Measurements from ENCODE around the gene DHX8. TPM values are rescaled to one million over a fixed set of nuclear protein-coding genes. Genes with fewer than 3 reads are reported as not detected.

The DHX8 gene
- total RNA-seq, 1 donor from 2014 or later: 58.6 TPM

DNA sequence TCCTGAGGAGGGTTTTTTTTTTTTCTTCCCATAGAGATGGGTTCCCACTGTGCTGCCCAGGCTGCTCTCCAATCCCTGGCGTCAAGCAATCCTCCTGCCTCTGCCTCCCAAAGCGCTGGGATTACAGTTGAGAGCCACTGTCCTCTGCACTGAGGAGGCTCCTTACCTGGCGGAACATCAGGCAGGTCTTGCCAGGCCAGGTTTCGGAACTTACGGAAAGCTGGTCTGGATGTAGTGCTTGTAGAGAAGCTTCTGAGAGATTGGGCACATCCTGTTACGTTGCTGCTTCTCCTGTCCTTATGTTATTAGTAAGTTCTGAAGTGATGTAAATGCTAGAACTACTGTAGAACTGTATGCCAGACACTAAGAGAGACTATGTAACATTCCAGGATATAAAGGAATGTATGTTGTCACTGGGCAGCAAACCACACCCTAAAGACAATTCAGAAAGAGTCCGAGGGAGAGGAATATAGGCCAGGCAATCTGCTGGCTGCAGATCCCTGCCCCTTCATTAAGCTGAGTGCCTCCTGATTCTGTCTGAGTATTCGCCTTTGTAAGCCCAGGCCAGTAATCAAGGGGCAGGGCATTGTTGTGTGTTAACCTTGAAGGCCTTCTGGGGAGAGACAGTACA, 41.3 kb downstream of the DHX8 start:
- DNase-seq (ENCODE audit: low spot score): no peak

DNA sequence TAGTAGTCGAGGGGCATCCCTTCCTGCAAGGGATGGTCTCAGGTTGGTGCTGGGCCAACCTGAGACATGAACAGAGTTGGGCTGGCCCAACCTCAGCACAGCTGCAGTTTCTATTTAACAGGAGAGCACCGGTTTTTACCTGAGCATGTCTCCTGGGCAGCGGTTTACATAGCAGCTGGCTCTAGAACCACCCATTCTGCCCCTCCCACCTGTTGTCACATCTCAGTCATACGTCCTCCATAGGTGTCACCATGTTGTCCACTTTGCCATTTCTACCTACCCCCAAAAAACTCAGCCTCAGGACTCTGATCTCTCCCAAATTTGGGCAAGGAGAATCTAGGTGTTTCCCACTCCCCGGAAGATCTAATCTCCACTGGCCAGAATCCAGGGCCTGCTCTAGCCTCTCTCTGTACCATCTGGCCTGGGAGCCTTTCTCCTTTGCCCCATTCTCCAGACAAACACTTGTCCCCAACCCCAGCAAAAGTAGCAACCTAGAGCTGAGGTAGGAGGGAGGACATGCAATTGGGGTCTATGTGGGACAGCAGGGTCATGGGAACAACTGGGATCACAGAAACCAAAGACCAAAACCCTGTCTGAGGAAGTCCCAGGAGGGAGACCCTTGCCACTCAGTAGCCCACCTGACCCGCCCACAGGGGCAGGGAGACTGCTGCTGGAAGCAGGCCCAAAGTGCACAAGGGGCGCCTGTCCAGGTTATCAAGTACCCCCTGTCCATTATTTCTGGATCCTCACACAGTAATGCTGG, 43.3 kb downstream of the DHX8 start:
- no peak for DNase-seq (ENCODE audit: low spot score)

DNA sequence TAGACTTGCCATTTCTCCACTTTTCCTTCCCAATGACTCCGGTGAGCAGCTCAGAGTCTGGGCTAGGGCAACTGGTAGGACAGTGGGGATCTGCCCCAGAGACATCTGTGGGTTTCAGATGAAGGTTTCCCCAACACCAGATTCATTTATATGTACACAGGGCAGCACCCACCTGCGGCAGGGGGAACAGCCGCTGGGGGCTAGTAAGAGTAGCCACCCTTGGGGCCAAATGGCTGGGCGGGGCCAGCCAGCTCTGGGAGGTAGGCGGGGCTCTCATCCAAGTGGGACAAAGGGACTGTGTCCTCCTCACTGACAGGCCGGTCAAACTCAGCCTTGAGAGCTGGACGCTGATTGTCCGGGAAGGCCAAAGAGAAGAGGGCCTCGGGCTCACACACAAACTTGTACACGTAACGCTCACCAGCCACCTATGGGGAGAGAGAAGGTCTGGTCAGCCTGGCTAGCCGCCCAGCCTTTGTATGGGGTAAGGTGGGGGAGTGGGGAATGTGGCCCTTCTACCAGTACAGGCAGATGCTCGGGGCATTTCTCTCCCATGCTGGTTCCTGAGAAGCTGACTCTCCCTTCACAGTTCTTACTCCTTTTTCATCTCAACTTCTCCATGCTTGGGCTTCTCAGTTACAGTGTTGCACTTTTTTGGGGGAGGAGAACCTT, 44.7 kb downstream of the DHX8 start:
- no peak for DNase-seq (ENCODE audit: low spot score)

DNA sequence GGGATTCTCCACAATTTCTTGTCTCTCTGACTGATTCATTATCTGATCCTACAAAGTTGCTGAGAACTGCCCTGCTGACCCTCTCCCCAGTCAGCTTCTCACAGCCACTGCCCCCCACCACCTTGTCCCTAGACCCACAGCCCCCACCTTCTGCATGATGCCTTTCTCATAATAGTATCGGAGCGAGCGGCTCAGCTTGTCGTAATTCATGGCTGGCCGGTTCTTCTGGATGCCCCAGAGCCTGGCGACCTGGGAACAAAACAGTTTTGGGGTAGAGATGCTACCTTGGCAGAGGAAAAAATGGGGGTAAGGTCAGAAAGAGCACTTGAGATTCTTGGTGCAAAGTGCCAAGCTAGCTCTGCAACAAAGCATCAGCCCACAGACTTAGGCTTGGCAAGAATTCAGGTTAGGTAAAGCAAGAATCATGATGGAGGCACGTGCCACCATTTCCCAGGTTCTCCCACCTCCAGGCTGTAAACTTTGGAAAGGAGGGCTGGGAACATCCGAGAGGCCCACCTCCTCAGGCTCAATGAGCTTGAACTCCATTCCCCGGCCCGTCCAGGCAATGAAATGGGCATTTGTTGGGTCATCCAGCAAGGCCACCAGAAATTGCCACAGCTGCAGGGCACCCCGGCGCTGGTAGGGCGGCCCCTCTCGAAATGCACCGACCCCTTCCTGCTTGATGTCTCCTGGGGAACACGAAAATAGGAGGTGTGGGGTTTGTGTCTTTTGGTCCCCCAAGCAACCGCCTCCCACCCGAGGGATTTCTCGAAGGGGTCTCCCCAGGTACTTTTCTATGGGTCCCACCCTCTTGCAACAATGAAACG, 45.4 kb downstream of the DHX8 start:
- no peak for DNase-seq (ENCODE audit: low spot score)

DNA sequence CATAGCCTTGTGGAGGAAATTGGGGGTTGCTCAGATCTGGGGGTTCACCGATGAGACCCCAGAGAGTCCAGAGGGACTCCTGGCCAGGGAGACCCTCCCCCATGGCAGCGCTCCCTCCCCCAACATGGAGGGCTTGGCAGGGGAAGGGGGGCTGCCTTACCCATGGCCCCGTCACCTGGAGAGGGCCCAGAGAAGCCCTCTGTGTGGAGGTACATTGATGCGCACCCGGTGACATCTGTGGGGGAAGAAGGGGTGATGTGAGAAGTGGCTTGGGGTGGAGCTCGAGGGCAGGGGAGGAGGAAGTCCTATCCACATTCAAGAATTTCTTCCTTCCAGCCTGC, 46.1 kb downstream of the DHX8 start:
- no peak for DNase-seq (ENCODE audit: low spot score)

DNA sequence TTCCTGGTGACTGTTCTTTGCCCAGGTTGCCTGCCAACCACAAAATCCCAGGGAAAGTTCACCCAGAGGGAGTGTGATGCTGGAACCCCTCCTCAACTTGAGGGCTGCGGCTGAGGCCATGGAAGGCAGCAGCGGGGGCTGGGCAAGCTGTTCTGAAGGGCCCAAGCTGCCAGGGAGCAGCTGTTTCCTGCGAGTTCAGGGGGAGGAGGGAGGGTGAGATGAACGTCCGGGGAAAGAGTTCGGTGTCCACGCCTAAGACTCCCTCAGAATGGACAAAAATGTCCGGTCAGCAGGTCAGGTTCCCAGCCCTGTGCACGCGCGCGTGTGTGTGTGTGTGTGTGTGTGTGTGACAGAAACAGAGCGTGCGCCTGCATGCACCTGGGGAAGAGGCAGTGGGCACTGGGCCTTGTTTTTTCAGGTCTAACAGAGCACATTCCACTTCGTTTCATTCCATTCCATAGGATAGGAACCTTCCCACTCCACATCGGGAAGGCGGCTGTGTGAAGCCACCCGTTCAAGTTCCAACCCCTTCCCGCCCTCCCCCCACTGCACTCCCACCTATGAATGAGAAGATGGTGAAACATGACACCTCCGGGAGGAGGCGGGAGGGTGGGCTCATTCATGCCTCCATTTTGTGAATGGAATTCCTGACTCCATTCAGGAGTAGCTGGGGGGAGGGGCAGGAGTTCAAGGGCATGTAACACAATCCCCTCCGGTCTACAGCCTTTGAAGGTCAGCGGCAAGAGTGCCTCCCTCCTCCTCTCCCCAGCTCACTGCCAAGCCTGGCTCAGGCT, 46.7 kb downstream of the DHX8 start:
- peak; percentile 70 for DNase-seq (ENCODE audit: low spot score)

DNA sequence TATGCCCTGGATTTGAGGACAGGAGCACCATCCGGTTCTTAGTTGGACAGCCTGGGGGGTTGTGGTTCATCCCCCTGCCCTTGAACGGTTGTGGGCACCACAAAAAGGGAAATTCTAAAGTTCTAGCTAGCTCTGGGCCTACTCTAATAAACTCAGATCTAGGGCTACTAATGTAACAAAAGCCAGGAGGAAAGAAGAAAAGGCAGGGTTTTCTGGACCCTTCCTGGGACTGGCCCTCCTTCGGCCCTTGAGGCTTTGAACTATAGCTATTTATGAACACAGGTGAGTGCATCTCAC, 47.3 kb downstream of the DHX8 start:
- DNase-seq (ENCODE audit: low spot score): no peak

DNA sequence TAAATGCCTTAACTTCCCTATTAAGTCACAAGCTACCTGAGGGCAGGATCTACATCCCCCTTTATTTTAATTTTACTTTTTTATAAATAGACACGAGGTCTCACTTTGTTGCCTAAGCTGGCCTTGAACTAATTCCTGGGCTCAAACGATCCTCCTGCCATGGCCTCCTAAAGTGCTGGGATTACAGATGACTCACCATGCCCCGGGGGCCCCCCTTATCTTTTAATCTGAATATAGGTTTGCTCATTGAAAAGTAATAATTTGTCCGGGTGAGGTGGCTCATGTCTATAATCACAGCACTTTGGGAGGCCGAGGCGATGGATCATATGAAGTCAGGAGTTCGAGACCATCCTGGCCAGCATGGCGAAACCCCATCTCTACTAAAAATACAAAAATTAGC, 48.2 kb downstream of the DHX8 start:
- DNase-seq (ENCODE audit: low spot score): no peak

DNA sequence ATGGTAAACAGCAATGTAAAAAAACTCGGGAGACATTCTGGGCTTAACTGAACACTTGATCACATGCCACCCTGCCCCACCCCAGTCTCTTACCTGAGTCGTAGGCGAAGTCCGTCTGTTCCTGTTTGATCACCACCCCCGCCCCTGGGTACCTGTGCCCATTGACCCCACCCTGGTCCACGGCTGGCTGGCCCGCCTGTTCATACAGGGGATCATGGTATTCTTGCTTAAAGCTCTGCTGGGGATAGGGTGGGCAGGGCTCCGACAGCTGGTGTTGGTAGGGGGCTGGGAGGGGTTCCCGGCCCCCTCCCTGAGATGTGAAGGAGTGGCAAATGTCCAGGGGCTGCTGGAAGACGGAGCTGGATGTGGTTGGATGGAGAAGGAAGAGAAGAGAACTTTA, 48.8 kb downstream of the DHX8 start:
- DNase-seq (ENCODE audit: low spot score): no peak

DNA sequence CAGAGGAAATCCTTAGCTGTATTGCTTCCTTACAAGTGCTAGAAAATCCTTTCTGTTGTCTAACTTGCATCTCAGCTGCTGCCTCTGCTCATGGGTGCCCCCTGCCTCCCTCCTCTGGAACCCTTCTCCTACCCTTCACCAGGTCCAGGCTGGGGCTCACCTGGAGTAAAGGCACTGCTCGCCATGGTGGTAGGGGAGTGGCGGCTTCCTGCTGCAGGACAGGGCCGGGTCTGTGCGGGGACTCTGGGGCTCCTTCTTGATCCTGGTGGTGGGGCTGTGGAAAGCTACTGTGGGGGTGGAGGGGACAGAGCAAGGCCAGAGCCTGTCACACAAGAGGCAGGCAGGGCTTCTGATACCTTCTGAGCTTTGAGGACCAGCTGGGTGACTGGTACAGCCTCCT, 49.9 kb downstream of the DHX8 start:
- DNase-seq (ENCODE audit: low spot score): no peak

DNA sequence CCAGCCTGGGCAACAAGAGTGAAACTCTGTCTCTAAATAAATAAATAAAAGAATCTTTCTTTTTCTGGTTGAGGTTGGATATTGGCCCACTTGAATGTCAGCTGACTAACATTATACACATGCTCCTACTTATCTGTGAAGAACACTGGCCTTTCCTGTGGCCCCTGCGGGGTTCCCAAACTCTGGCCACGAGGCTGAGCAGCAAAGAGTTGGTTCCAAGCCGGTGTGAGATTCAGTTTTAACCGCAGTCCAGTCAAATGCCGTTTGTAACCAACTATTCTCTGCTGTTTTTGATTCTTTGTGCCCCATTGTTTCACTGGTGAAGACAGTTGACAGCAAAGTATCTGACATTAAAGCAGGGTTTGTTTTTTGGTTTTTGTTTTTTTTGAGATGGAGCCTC, 51.1 kb downstream of the DHX8 start:
- no peak for DNase-seq (ENCODE audit: low spot score)

DNA sequence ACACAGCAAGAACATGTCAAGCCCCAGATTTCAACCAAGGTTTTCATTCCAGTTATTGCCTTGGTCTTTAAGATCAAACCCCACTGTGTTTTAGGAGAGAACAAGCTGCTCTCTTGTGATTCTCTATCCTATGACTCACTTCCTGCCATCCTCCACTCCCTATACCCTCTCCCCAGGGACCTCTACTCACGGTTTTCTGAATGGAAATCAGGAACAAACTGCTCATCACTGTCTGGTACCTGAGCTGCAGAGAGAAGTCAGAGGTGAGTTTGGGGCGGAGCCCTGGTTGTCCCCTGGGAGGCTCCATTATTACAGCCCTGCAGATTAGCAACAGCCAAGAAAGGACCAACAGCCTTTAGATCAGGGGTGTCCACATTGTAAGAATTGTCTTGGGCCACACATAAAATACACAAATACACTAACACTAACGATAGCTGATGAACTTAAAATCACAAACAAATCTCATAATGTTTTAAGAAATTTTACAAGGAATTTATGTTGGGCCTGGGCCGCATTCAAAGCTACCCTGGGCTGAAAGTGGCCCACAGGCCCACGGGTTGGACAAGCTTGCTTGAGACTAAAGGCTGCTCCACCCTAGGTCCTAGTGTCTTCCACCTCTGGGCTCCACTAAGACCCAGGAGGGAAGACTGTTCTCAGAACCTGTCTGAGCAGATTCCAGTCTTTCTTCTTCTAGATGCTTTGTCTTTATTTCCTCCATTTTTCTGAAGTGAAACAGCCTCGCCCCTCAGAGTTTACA, 52.6 kb downstream of the DHX8 start:
- DNase-seq (ENCODE audit: low spot score): no peak

DNA sequence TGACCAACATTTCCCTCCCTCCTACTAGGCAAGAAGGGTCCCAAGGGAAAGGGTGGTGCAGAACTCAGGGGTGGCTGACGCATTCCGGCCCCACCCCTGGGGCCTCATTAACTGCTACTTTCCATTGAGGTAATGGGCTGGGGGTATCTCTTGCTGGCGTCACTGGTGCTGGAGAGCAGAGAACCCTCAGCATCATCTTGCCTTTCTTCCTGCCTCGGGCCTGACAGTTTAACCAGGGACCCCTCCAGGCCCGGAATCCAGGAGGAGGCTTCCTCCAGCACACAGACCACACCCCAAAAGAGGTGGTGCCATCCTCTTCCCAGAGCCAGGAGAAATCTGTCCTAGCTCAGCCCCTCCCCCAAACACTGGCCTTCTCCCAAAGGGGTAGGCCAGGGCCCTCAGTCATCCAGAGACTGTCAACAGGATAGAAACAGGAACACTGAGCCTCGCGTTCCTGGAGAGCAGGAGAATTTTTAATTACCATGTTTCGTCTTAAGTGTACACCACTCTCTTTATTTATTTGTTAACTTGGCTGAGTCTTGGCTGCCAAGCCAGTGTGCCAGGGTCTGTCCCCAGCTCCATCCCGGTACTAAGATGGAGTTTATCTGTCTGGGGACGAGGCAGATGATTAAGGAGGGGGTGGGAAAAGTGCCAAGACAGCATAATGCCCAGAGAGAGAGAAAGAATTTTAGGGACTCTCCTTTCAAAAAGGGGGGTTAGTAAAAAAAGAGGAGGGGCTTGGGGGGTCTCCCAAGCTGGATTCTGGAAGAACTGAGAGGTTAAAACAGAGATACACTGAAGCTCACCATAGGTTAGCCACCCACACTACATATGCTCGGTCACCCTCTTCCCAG, 57.3 kb downstream of the DHX8 start:
- no peak for DNase-seq (ENCODE audit: low spot score)

DNA sequence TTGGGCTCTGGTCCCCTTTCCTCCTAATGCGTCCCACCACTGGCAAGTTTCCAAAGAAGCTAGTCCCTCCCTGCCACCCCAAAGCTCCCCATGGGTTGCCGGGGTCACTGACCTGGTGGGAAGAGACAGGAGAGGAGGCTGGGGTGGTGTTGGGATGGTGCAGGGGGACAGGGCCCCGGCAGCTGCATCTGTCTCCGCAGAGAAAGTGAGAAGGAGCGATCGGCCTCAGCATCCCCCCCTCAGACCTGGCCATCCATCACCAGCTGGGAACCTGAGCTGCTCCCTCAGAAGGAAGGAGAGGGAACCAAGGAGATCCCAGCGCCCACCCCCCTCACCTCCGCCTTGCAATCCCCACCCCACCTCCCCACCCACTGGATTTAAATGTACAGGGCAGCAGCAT, 59.1 kb downstream of the DHX8 start:
- DNase-seq (ENCODE audit: low spot score): no peak

DNA sequence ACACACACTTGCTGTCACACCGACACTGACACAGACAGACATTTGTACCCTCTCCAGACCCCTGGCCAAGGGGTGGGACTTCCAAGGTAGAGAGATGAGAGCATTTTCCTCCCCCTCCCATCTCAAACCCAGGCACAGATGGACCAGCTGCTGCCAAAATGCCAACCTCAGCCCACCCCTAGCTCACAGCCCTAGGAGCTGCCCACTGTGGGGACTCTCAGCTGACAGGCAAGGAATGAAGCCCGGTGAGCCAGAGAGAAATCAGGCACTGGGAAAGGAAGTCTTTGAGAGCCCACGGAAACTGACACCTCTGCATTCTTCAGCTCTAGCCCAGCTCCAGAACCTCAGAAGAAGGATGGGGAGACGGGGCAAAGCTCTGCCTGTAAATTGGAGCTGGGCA, 59.5 kb downstream of the DHX8 start:
- no peak for DNase-seq (ENCODE audit: low spot score)

DNA sequence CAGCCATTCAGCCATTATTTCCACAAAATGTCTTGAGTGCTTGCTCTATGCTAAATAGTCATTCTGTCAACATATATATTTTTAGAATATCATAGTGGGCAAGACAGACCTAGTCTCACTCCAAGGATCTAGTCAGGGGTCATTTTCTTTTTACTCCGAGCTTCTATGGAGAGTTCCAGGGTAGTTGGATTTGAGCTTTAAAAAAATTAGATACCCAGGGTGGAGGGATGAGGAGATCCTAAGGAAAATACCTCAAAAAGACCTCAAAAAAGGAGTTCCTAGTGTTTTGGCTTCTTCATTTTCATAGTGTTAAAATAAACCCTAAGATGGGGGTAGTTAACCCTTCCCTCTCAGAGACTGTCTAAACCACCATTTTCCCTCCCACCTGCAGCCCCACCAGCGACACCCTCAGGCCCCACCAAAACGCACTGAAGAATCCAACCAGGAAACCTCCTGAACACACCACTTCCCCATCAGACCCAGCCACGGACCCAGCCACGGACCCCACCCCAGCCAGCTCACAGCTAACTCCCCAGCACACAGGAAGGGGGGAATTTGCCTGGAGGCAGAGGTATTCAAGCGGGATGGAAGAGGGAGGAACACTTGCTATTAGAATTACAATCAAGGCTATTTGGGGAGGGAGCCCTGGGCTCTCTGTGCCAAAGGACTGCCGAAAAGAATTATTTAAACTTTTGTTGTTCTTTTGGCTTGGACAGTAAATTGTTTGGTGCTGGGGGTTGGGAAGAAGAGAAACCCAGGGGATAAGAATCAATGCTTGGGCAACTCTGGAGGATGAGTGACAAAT, 60.2 kb downstream of the DHX8 start:
- no peak for DNase-seq (ENCODE audit: low spot score)

DNA sequence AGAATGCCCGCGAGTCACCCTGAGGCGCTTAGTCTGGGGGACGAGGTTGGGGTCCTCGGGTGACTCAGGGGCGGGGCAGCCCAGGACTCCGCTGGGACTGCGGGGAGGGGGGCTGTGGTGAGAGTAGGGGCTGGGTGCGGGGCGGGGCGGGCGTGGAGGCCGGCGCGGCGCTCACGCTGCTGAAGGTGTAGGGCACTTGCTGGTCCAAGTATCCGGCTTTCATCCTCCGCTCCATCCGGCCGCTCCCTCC, 61.5 kb downstream of the DHX8 start:
- no peak for DNase-seq (ENCODE audit: low spot score)

DNA sequence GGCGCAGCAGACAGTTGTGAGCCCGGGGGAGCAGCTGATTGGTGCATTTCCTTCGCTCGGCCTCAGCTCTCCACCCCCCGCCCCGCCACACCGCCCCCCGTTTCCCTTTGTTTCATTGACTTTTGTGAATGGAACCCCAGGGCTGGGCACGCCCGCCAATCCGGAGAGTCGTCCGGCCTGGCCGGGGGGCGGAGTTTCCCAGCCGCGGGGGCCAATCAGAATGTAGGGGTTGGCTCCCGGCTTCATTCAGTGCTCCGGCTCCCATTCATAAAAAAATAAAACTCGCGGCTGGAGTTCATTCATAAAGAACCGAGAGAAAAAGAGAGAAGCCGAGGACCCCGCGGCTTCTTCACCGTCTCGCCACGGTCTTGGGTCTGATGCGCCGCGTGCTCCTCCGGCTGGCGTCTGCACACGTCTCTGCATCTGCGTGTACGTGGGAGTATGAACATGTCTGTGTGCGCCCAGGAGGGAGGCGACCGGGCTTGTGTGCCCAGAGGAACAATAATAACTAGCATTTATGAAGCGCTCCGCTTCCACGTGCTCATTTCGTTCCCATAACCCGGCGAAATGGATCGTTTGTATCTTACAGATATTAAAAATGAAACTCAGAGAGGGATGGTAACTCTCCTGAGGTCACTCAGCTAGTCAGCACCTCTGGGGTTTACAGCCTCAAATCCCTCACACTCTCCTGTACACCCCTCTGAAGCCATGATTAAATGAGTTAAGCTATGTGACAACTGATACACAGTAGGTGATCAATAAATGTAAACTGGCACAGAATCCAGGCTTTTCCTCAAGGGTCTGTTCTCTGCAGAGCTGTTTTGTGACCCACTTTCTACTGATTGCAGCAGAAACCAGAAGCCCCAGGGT, 62.8 kb downstream of the DHX8 start, which contains the start of gene ETV4:
TSS of gene ETV4 (minus strand) at position 22 of the 870 bp plus-strand sequence. CDS start 723 bp downstream, outside the sequence.
- peak; percentile 93 for DNase-seq (ENCODE audit: low spot score)
